Kidney (tissue), 14 donors: Measurements from ENCODE around the gene SF3B1. TPM values are rescaled to one million over a fixed set of nuclear protein-coding genes. Genes with fewer than 3 reads are reported as not detected.
"Not testable (repeated sequence)": the region's sequence is repeated elsewhere in the genome, so short reads cannot be mapped to it uniquely, and the experiment has no call there.

Source experiments
- DNase-seq, 5 donors: peaks; one replicate each; pipeline ENCODE4 v3.0.0-alpha.2; 2013 to 2020
- FAIRE-seq: peaks from 2 replicates; lab custom pipeline; 2012; peaks lifted over from hg19 to GRCh38; lab: Jason Lieb, UNC
- H3K27ac ChIP-seq, 2 donors: one replicate each; pipeline ENCODE4 v1.7.0; 2013; ENCODE audit warnings: low read depth in 2 of 2, low read length in 2 of 2, inconsistent platforms in 1 of 2
- H3K27me3 ChIP-seq: one replicate; pipeline ENCODE4 v1.7.1; 2013; ENCODE audit warnings: low read length, inconsistent platforms; ENCODE audit not compliant: control insufficient read depth, insufficient read depth
- H3K36me3 ChIP-seq, 3 donors: one replicate each; pipeline versions ENCODE4 v1.7.0 to v1.7.1; 2013; ENCODE audit warnings: low read length in 3 of 3, control low read depth in 1 of 3, inconsistent platforms in 1 of 3; ENCODE audit not compliant: insufficient read depth in 3 of 3, control insufficient read depth in 2 of 3
- H3K4me1 ChIP-seq, 3 donors: one replicate each; pipeline versions ENCODE4 v1.7.0 to v1.7.1; 2013; ENCODE audit warnings: low read length in 3 of 3, inconsistent platforms in 1 of 3, low read depth in 1 of 3; ENCODE audit not compliant: control insufficient read depth in 2 of 3, insufficient read depth in 2 of 3
- H3K4me3 ChIP-seq, 3 donors: one replicate each; pipeline versions ENCODE4 v1.7.0 to v1.8.1; 2013; ENCODE audit warnings: low read length in 3 of 3, control low read depth in 1 of 3, inconsistent platforms in 1 of 3
- H3K9ac ChIP-seq, 3 donors: one replicate each; pipeline versions ENCODE4 v1.7.0 to v1.7.1; 2013; ENCODE audit warnings: low read length in 3 of 3, control low read depth in 1 of 3, inconsistent platforms in 1 of 3
- H3K9me3 ChIP-seq, 3 donors: one replicate each; pipeline versions ENCODE4 v1.7.0 to v1.7.1; 2013; ENCODE audit warnings: low read length in 3 of 3, control low read depth in 1 of 3, inconsistent platforms in 1 of 3; ENCODE audit not compliant: control insufficient read depth in 2 of 3, insufficient read depth in 1 of 3
- CTCF ChIP-seq: IDR thresholded peaks from 3 replicates; pipeline ENCODE4 v1.5.1; 2012; ENCODE audit warnings: mild to moderate bottlenecking, moderate library complexity, borderline replicate concordance; ENCODE audit not compliant: insufficient read depth; ENCODE audit errors: extremely low read depth
- intact Hi-C: fragments of 100-400 bp; cut with DNase I; formaldehyde crosslinking; loops from one replicate; pipeline ENCODE4 v1.11.1; 2022
- polyA plus RNA-seq: library from polyadenylated mRNA; stranded (reverse); fragments of 350-450 nt; fragmentation: Illumina TruSeq; extraction: RNeasy Lipid Tissue Mini Kit (QIAGEN cat#74804); gene quantifications from one replicate; pipeline ENCODE4 v1.2.3, GENCODE V29; 2014; ENCODE audit warnings: low read depth, low replicate concordance; ENCODE audit not compliant: insufficient read depth
- total RNA-seq: library from RNA; stranded (reverse); fragmentation: NEBNext Ultra II Directional; extraction: Animal tissue kit (Norgen Biotek cat#: 25700); gene quantifications from one replicate; pipeline ENCODE4 v1.2.1, GENCODE V29; 2021
- donor health status: control.
- donor health status: control.
- donor health status: control.
- donor health status: control.
- donor health status: control.
- donor health status: DM: yes; HTN: yes; CAD: no.
- donor health status: Normal renal cell carcinoma (clear cell type).

SF3B1 gene
- total and polyA plus RNA-seq, 2 donors from 2014 or later = 185 to 244 TPM

- Histone ChIP-seq H3K36me3 (no peaks in the 10 kb centered on the region), H3K27ac (no peak overlapping the region), H3K9me3 (no peaks in the 10 kb centered on the region), H3K4me3 (no peak overlapping the region), H3K27me3 (no peaks in the 10 kb centered on the region), H3K9ac (no peak overlapping the region), H3K4me1 (no peaks in the 10 kb centered on the region)
- DNase-seq = no peak
- intact Hi-C loops = no loop called here
- no peak for TF ChIP-seq CTCF
- FAIRE-seq = no peak
Measured at GRCh38 chr2:197345846-197346370, 88.9 kb downstream of the SF3B1 start.

- H3K27me3 ChIP-seq, H3K9me3 ChIP-seq, intact Hi-C loops, H3K9ac ChIP-seq, DNase-seq, H3K27ac ChIP-seq, H3K36me3 ChIP-seq, FAIRE-seq, H3K4me3 ChIP-seq, H3K4me1 ChIP-seq: not testable (repeated sequence)
Measured at GRCh38 chr2:197343968-197344367, 90.9 kb downstream of the SF3B1 start.

- Histone ChIP-seq H3K36me3 (no peaks in the 10 kb centered on the region), H3K27me3 (no peaks in the 10 kb centered on the region), H3K9ac (no peak overlapping the region), H3K27ac (no peak overlapping the region), H3K9me3 (no peaks in the 10 kb centered on the region), H3K4me1 (no peaks in the 10 kb centered on the region), H3K4me3 (no peak overlapping the region)
- intact Hi-C loops = no loop called here
- FAIRE-seq (no peak), DNase-seq (no peak)
- no peak for TF ChIP-seq CTCF
Measured at GRCh38 chr2:197340591-197340990, 94.2 kb downstream of the SF3B1 start.

Other genes with a start within 250 kb of the SF3B1 start
- gene ANKRD44, start 124.2 kb downstream of the SF3B1 start, total RNA-seq = 39.2 TPM
- 2.2 TPM for gene ANKRD44, start 124.2 kb downstream of the SF3B1 start, polyA plus RNA-seq
- 28.6 TPM for gene COQ10B, start 18.5 kb upstream of the SF3B1 start, total RNA-seq
- gene COQ10B, start 18.5 kb upstream of the SF3B1 start, polyA plus RNA-seq = 31.2 TPM
- gene HSPD1, start 64.8 kb upstream of the SF3B1 start, total RNA-seq = 157 TPM
- 390 TPM for gene HSPD1, start 64.8 kb upstream of the SF3B1 start, polyA plus RNA-seq
- 78.1 TPM for gene HSPE1, start 65.4 kb upstream of the SF3B1 start, total RNA-seq
- gene HSPE1, start 65.4 kb upstream of the SF3B1 start, polyA plus RNA-seq = 427 TPM
- 23.0 TPM for gene MOB4, start 81.0 kb upstream of the SF3B1 start, total RNA-seq
- gene MOB4, start 81.0 kb upstream of the SF3B1 start, polyA plus RNA-seq = 16.5 TPM
- gene RFTN2, start 240.6 kb upstream of the SF3B1 start, total RNA-seq = 4.0 TPM
- 1.4 TPM for gene RFTN2, start 240.6 kb upstream of the SF3B1 start, polyA plus RNA-seq